DOHH2 (cell line): Measurements from ENCODE around the gene SEPTIN7.

Experiments
- H3F3A ChIP-seq: fragments of 200-600 bp; sonication (generic), shearing (Covaris generic); 2 replicates; pipeline ENCODE4 v1.6.0; 2016; ENCODE audit warnings: antibody characterized with exemption, mild to moderate bottlenecking; ENCODE audit not compliant: control insufficient read depth, insufficient read depth
- H3K27ac ChIP-seq: fragments of 200-600 bp; sonication (generic); 2 replicates; pipeline ENCODE4 v1.5.1; 2014; ENCODE audit warnings: low read depth, mild to moderate bottlenecking, low read length, moderate library complexity
- H3K27me3 ChIP-seq: fragments of 200-600 bp; sonication (generic); 2 replicates; pipeline ENCODE4 v1.6.1; 2014; ENCODE audit warnings: mild to moderate bottlenecking, low read length, mixed read lengths; ENCODE audit not compliant: control insufficient read depth
- H3K36me3 ChIP-seq: fragments of 200-600 bp; sonication (generic); 2 replicates; pipeline ENCODE4 v1.6.1; 2014; ENCODE audit warnings: mild to moderate bottlenecking, low read length, moderate library complexity, mixed read lengths; ENCODE audit not compliant: control insufficient read depth
- H3K4me1 ChIP-seq: fragments of 200-600 bp; sonication (generic); 2 replicates; pipeline ENCODE4 v1.6.1; 2014; ENCODE audit warnings: mild to moderate bottlenecking, low read length, mixed read lengths; ENCODE audit not compliant: control insufficient read depth
- H3K4me2 ChIP-seq: fragments of 200-600 bp; sonication (generic); 2 replicates; pipeline ENCODE4 v1.6.0; 2014; ENCODE audit warnings: mild to moderate bottlenecking, low read length, moderate library complexity
- H3K4me3 ChIP-seq: fragments of 200-600 bp; sonication (generic); 2 replicates; pipeline ENCODE4 v1.5.1; 2014; ENCODE audit warnings: mild to moderate bottlenecking, low read length, mixed read lengths
- H3K79me2 ChIP-seq: fragments of 200-600 bp; sonication (generic); 2 replicates; pipeline ENCODE4 v1.6.1; 2014; ENCODE audit warnings: mild to moderate bottlenecking, low read length, mixed read lengths; ENCODE audit not compliant: control insufficient read depth
- H3K9me2 ChIP-seq: fragments of 200-600 bp; sonication (generic); replicated peaks from 2 replicates; pipeline ENCODE4 v1.6.1; 2014; ENCODE audit warnings: mild to moderate bottlenecking, low read length, mixed read lengths; ENCODE audit not compliant: control insufficient read depth
- H3K9me3 ChIP-seq: fragments of 200-600 bp; sonication (generic); 2 replicates; pipeline ENCODE4 v1.6.1; 2014; ENCODE audit warnings: antibody characterized with exemption, low read length, mixed read lengths; ENCODE audit not compliant: control insufficient read depth, insufficient read depth
- H4K20me1 ChIP-seq: fragments of 200-600 bp; sonication (generic); 2 replicates; pipeline ENCODE4 v1.6.0; 2014; ENCODE audit warnings: low read depth, mild to moderate bottlenecking, antibody characterized with exemption, low read length, moderate library complexity; ENCODE audit not compliant: control insufficient read depth, insufficient read depth
- CTCF ChIP-seq: fragments of 200-600 bp; sonication (generic); IDR thresholded peaks from one replicate; pipeline ENCODE4 v1.5.1; 2014; ENCODE audit warnings: antibody characterized with exemption, mild to moderate bottlenecking, low read depth, low read length; ENCODE audit not compliant: poor library complexity, severe bottlenecking
- EZH2phosphoT487 ChIP-seq: fragments of 200-600 bp; sonication (generic); IDR thresholded peaks from 2 replicates; pipeline ENCODE4 v1.6.1; 2017; ENCODE audit warnings: borderline replicate concordance, mild to moderate bottlenecking, antibody characterized with exemption, low read length, moderate library complexity, mixed read lengths

SEPTIN7 gene

GRCh38 chr7:35817181-35817580 lies 16.3 kb downstream of the SEPTIN7 start:
- H3K4me1 ChIP-seq: peaks cover 27% of the 10 kb centered on the region
- H3K36me3 ChIP-seq: peaks cover 43% of the 10 kb centered on the region
- no peaks in the 10 kb centered on the region for H3K27me3 ChIP-seq
- no peak overlapping the region for H3K27ac ChIP-seq
- no peaks in the 10 kb centered on the region for H3K9me2 ChIP-seq
- TF ChIP-seq CTCF: no peak
- no peak for TF ChIP-seq EZH2phosphoT487
- H3F3A ChIP-seq: no peaks in the 10 kb centered on the region
- peaks cover 62% of the 10 kb centered on the region for H4K20me1 ChIP-seq
- peaks cover 100% of the 10 kb centered on the region for H3K79me2 ChIP-seq
- peaks cover 5% of the 10 kb centered on the region; the same call in 1 of the 2 replicates for H3K9me3 ChIP-seq
- no peak overlapping the region for H3K4me2 ChIP-seq
- H3K4me3 ChIP-seq: no peak overlapping the region

DNA sequence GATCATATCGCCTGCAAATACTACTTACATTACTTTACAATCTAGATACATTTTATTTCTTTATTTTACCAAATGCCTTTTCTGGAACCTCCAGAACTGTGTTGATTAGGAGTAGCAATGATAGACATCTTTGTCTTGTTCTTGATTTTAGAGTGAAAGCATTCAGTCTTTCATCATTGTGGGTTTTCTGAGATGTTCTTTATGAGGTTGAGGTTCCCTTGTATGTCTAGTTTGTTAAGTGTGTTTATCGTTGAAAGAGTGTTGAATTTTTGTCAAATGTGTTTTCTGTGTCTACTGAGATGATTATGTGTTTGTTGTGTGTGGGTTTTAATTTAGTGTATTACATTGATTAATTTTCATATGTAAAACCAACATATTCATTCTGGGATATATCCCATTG lies 17.1 kb downstream of the SEPTIN7 start:
- Histone ChIP-seq H3K79me2 (peaks cover 100% of the 10 kb centered on the region), H3F3A (no peaks in the 10 kb centered on the region), H3K9me2 (no peaks in the 10 kb centered on the region), H4K20me1 (peaks cover 64% of the 10 kb centered on the region), H3K27me3 (no peaks in the 10 kb centered on the region), H3K27ac (no peak overlapping the region), H3K4me2 (no peak overlapping the region), H3K36me3 (peaks cover 44% of the 10 kb centered on the region), H3K4me3 (no peak overlapping the region), H3K4me1 (peaks cover 24% of the 10 kb centered on the region), H3K9me3 (peaks cover 5% of the 10 kb centered on the region; the same call in 1 of the 2 replicates)
- TF ChIP-seq EZH2phosphoT487 (no peak), CTCF (no peak)

DNA sequence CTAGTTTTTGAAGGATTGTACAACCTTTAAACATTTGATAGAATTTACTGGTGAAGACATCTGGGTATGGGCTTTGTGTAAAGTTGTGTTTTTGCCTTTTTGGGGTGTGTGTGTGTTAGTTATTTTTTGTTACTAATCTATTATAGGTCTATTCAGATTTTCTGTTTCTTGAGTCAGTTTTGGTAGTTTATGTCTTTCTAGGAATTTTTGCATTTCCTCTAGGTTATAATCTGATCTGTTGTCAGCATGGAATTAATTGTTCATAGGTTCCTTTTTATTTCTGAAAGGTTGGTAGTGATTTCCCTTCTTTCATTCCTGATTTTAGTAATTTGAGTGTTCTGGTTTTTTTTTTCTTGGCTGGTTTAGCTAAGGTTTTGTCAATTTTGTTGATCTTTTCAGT lies 17.7 kb downstream of the SEPTIN7 start:
- Histone ChIP-seq H4K20me1 (peaks cover 62% of the 10 kb centered on the region), H3K36me3 (peaks cover 40% of the 10 kb centered on the region), H3K27me3 (no peaks in the 10 kb centered on the region), H3K4me3 (no peak overlapping the region), H3K9me3 (peaks cover 5% of the 10 kb centered on the region; the same call in 1 of the 2 replicates), H3K79me2 (peaks cover 100% of the 10 kb centered on the region), H3K27ac (no peak overlapping the region), H3F3A (no peaks in the 10 kb centered on the region), H3K9me2 (no peaks in the 10 kb centered on the region), H3K4me2 (no peak overlapping the region), H3K4me1 (peaks cover 24% of the 10 kb centered on the region)
- TF ChIP-seq EZH2phosphoT487 (no peak), CTCF (no peak)

- Histone ChIP-seq H3K4me2 (no peak overlapping the region), H3K4me1 (peaks cover 24% of the 10 kb centered on the region), H3K27ac (no peak overlapping the region), H3F3A (no peaks in the 10 kb centered on the region), H3K36me3 (peaks cover 39% of the 10 kb centered on the region), H3K4me3 (no peak overlapping the region), H4K20me1 (peaks cover 62% of the 10 kb centered on the region), H3K27me3 (no peaks in the 10 kb centered on the region), H3K79me2 (peaks cover 100% of the 10 kb centered on the region), H3K9me3 (peaks cover 5% of the 10 kb centered on the region; the same call in 1 of the 2 replicates), H3K9me2 (no peaks in the 10 kb centered on the region)
- TF ChIP-seq CTCF (no peak), EZH2phosphoT487 (no peak)
These were observed 18.5 kb downstream of the SEPTIN7 start for GRCh38 chr7:35819310-35819709.
